Measurements from ENCODE around the gene ANKRD24. TPM values are rescaled to one million over a fixed set of nuclear protein-coding genes. Genes with fewer than 3 reads are reported as not detected.
"Not testable (repeated sequence)": the region's sequence is repeated elsewhere in the genome, so short reads cannot be mapped to it uniquely, and the experiment has no call there.

ANKRD24 gene
- total RNA-seq, 1 donor from 2014 or later, result 0.82 TPM

GRCh38 chr19:4139614-4140236 is 42.8 kb upstream of the ANKRD24 start:
- peak; percentile 70 for TF ChIP-seq CTCF (IDR thresholded peaks at IDR 0.05; ENCODE audit: unreplicated experiment)
- peaks cover 3% of the 10 kb centered on the region for H3K27me3 Mint-ChIP-seq (ENCODE audit: unreplicated experiment)
- H3K9me3 Mint-ChIP-seq (ENCODE audit: unreplicated experiment), result no peaks in the 10 kb centered on the region
- no peak overlapping the region for H3K4me3 Mint-ChIP-seq (ENCODE audit: unreplicated experiment)
- H3K36me3 Mint-ChIP-seq (ENCODE audit: low read depth, unreplicated experiment), result no peaks in the 10 kb centered on the region
- DNase-seq (ENCODE audit: low spot score), result peak; percentile 86
- H3K27ac Mint-ChIP-seq (ENCODE audit: unreplicated experiment), result no peak overlapping the region
- no peaks in the 10 kb centered on the region for H3K4me1 Mint-ChIP-seq (ENCODE audit: unreplicated experiment)

DNA sequence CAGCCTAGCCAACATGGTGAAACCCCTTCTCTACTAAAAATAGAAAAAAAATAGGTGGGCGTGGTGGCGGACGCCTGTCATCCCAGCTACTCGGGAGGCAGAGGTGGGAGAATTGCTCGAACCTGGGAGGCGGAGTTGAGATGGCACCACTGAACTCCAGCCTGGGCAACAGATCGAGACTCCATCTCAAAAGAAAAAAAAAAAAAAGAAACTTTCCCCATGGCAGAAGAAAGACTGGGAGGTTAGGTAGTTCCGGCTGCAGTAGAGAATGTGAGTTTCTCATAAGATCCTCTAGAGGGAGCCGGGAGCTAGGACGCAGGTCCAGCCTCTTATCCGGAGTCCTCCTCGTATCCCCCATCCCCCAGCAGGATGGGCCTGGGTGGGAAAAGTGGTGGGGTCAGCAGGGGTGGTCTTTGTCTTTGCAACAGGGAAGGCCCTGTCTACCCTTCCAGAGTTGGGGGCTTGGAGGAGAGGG is 42.2 kb upstream of the ANKRD24 start:
- H3K36me3 Mint-ChIP-seq (ENCODE audit: low read depth, unreplicated experiment), result no peaks in the 10 kb centered on the region
- H3K4me1 Mint-ChIP-seq (ENCODE audit: unreplicated experiment), result no peaks in the 10 kb centered on the region
- DNase-seq (ENCODE audit: low spot score), result peak; percentile 25
- no peak for TF ChIP-seq CTCF (IDR thresholded peaks at IDR 0.05; ENCODE audit: unreplicated experiment)
- peaks cover 3% of the 10 kb centered on the region for H3K27me3 Mint-ChIP-seq (ENCODE audit: unreplicated experiment)
- no peak overlapping the region for H3K4me3 Mint-ChIP-seq (ENCODE audit: unreplicated experiment)
- H3K9me3 Mint-ChIP-seq (ENCODE audit: unreplicated experiment), result no peaks in the 10 kb centered on the region
- H3K27ac Mint-ChIP-seq (ENCODE audit: unreplicated experiment), result no peak overlapping the region

DNA sequence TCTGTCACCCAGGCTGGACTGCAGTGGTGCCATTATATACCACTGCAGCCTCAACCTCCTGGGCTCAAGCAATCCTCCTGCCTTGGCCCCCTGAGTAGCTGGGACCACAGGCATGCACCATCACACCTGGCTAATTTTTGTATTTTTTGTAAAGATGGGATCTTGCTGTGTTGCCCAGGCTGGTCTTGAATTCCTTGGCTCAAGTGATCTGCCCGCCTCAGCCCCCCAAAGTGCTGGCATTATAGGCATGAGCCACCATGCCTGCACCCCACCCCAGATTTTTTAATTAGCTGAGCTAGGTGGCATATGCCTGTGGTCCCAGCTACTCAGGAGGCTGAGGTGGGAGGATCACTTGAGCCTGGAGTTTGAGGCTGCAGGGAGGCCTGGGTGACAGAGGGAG is 39.6 kb upstream of the ANKRD24 start:
- not testable (repeated sequence) for DNase-seq (ENCODE audit: low spot score); H3K4me3 Mint-ChIP-seq (ENCODE audit: unreplicated experiment); H3K9me3 Mint-ChIP-seq (ENCODE audit: unreplicated experiment); H3K4me1 Mint-ChIP-seq (ENCODE audit: unreplicated experiment); H3K27ac Mint-ChIP-seq (ENCODE audit: unreplicated experiment); H3K36me3 Mint-ChIP-seq (ENCODE audit: low read depth, unreplicated experiment); H3K27me3 Mint-ChIP-seq (ENCODE audit: unreplicated experiment)

- Mint-ChIP-seq H3K36me3 (ENCODE audit: low read depth, unreplicated experiment) (no peaks in the 10 kb centered on the region), H3K27me3 (ENCODE audit: unreplicated experiment) (peaks cover 8% of the 10 kb centered on the region), H3K27ac (ENCODE audit: unreplicated experiment) (no peak overlapping the region), H3K4me3 (ENCODE audit: unreplicated experiment) (no peak overlapping the region), H3K9me3 (ENCODE audit: unreplicated experiment) (no peaks in the 10 kb centered on the region), H3K4me1 (ENCODE audit: unreplicated experiment) (no peaks in the 10 kb centered on the region)
- no peak for DNase-seq (ENCODE audit: low spot score)
- TF ChIP-seq CTCF (IDR thresholded peaks at IDR 0.05; ENCODE audit: unreplicated experiment), result no peak
These were observed 37.7 kb upstream of the ANKRD24 start for GRCh38 chr19:4144666-4145249.

GRCh38 chr19:4149518-4150288 is 32.8 kb upstream of the ANKRD24 start:
- Mint-ChIP-seq H3K27ac (ENCODE audit: unreplicated experiment) (no peak overlapping the region), H3K36me3 (ENCODE audit: low read depth, unreplicated experiment) (no peaks in the 10 kb centered on the region), H3K9me3 (ENCODE audit: unreplicated experiment) (no peaks in the 10 kb centered on the region), H3K4me1 (ENCODE audit: unreplicated experiment) (no peaks in the 10 kb centered on the region), H3K4me3 (ENCODE audit: unreplicated experiment) (no peak overlapping the region), H3K27me3 (ENCODE audit: unreplicated experiment) (peaks cover 6% of the 10 kb centered on the region)
- DNase-seq (ENCODE audit: low spot score), result no peak
- no peak for TF ChIP-seq CTCF (IDR thresholded peaks at IDR 0.05; ENCODE audit: unreplicated experiment)

Data from endothelial cell (in vitro differentiated cells).